IPS-18a (cell line): ENCODE measurements around the gene PPDPF.

Experiments used
- H3K27ac ChIP-seq: one replicate; pipeline ENCODE4 v1.5.1; 2013; ENCODE audit warnings: low read length
- H3K27me3 ChIP-seq: one replicate; pipeline ENCODE4 v1.6.1; 2013; ENCODE audit warnings: mild to moderate bottlenecking, low read length; ENCODE audit not compliant: control insufficient read depth, insufficient read depth
- H3K36me3 ChIP-seq: one replicate; pipeline ENCODE4 v1.6.1; 2013; ENCODE audit warnings: low read depth, low read length; ENCODE audit not compliant: control insufficient read depth
- H3K4me1 ChIP-seq: one replicate; pipeline ENCODE4 v1.6.1; 2013; ENCODE audit warnings: low read depth, low read length; ENCODE audit not compliant: control insufficient read depth
- H3K4me3 ChIP-seq: one replicate; pipeline ENCODE4 v1.5.1; 2013; ENCODE audit warnings: low read length
- H3K9ac ChIP-seq: one replicate; pipeline ENCODE4 v1.6.1; 2013; ENCODE audit warnings: mild to moderate bottlenecking, low read length, moderate library complexity
- H3K9me3 ChIP-seq: one replicate; pipeline ENCODE4 v1.6.1; 2013; ENCODE audit warnings: low read depth, low read length; ENCODE audit not compliant: control insufficient read depth

The PPDPF gene

DNA sequence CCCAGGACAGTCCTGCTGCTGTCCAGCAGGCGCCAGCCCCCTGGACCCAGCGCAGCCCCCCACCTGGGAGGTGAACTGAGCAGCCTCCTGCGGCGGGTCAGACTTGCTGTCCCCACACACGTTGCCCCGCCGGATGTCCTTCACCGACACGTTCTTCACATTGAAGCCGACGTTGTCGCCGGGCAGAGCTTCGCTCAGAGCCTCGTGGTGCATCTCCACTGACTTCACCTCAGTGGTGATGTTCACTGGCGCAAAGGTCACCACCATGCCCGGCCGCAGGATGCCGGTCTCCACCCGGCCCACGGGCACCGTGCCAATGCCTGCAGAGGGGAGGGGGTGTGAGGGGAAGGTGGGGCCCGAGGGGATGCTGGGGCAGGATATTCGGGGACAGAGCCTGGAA lies 30.1 kb upstream of the PPDPF start:
- Histone ChIP-seq H3K27me3 (peaks cover 45% of the 10 kb centered on the region), H3K9me3 (no peaks in the 10 kb centered on the region), H3K4me3 (no peak overlapping the region), H3K4me1 (no peaks in the 10 kb centered on the region), H3K9ac (no peak overlapping the region), H3K27ac (no peak overlapping the region), H3K36me3 (no peaks in the 10 kb centered on the region)

DNA sequence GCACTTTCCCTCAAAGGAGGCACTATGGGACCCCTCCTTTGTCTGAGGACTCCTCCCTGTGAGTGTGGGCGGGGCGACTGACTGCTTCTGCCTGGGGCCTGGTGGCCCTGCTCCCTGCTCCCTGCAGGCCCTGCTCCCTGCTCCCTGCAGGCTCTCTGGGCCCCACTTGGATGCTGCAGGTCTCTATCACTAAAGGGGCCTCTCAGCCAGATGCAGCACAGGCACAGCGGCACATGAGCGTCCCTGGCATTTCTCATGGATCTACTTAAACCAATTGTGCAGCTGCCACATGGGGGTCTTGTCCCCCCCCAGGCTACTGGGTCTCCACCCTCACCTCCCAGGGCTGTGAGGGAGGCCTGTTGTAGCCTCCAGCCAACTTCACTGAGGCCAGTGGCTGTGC lies 29.5 kb upstream of the PPDPF start:
- Histone ChIP-seq H3K36me3 (no peaks in the 10 kb centered on the region), H3K9ac (no peak overlapping the region)

DNA sequence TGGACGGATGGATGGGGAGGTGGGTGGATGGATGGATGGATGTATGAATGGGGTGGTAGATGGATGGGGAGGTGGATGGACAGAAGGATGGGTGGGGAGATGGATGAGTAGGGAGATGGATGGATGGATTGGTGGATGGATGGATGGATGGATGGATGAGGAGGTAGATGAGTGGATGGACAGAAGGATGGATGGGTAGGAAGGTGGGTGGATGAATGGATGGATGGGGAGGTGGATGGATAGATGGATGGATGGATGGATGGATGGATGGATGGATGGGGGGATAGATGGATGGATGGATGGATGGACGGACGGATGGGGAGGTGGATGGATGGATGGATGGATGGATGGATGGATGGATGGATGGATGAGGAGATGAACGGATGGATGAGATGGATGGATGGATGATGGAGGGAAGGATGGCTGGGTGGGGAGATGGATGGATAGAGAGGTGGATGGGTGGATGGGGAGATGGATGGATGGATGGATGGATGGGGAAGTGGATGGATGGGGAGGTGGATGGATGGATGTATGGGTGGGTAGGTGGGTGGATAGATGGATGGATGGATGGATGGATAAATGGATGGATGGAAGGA lies 28.8 kb upstream of the PPDPF start:
- Histone ChIP-seq H3K4me1 (no peaks in the 10 kb centered on the region), H3K27me3 (peaks cover 58% of the 10 kb centered on the region), H3K9me3 (no peaks in the 10 kb centered on the region), H3K27ac (no peak overlapping the region), H3K4me3 (no peak overlapping the region), H3K9ac (no peak overlapping the region), H3K36me3 (no peaks in the 10 kb centered on the region)

More for the DNA sequence above, 29.5 kb upstream of the PPDPF start:
- Histone ChIP-seq H3K9me3 (no peaks in the 10 kb centered on the region), H3K27ac (no peak overlapping the region), H3K27me3 (peaks cover 52% of the 10 kb centered on the region), H3K4me1 (no peaks in the 10 kb centered on the region), H3K4me3 (no peak overlapping the region)

DNA sequence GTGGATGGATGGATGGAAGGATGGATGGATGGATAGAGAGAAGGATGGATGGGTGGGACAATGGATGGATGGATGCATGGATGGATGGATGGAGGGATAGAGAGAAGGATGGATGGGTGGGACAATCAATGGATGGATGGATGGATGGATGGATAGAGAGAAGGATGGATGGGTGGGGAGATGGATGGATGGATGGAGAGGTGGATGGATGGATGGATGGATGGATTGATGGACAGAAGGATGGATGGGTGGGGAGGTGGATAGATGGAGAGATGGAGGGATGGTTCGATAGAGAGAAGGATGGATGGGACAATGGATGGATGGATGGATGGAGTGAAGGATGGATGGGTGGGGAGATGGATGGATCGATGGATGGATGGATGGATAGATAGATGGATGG lies 28.0 kb upstream of the PPDPF start:
- Histone ChIP-seq H3K9me3 (no peaks in the 10 kb centered on the region), H3K36me3 (no peaks in the 10 kb centered on the region), H3K4me1 (no peaks in the 10 kb centered on the region), H3K27me3 (peaks cover 60% of the 10 kb centered on the region), H3K9ac (no peak overlapping the region), H3K27ac (no peak overlapping the region), H3K4me3 (no peak overlapping the region)

DNA sequence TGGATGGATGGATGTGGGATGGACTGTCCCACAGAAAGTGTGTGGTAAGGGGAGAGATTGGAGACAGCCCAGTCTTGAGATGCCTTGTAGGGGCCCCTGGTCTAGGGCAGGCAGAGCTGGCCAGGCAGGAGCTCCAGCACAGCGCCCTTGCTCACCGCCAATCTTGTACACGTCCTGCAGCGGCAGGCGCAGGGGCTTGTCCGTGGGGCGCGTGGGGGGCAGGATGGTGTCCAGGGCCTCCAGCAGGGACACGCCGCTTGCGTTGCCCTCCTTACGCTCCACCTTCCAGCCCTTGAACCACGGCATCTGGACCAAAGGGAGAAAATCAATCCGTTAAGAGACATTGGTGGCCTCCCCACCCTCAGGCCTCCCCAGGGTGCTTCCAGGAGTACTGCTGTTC lies 27.6 kb upstream of the PPDPF start:
- Histone ChIP-seq H3K4me1 (no peaks in the 10 kb centered on the region), H3K27ac (no peak overlapping the region), H3K27me3 (peaks cover 60% of the 10 kb centered on the region), H3K9ac (no peak overlapping the region), H3K4me3 (no peak overlapping the region), H3K9me3 (no peaks in the 10 kb centered on the region), H3K36me3 (no peaks in the 10 kb centered on the region)

DNA sequence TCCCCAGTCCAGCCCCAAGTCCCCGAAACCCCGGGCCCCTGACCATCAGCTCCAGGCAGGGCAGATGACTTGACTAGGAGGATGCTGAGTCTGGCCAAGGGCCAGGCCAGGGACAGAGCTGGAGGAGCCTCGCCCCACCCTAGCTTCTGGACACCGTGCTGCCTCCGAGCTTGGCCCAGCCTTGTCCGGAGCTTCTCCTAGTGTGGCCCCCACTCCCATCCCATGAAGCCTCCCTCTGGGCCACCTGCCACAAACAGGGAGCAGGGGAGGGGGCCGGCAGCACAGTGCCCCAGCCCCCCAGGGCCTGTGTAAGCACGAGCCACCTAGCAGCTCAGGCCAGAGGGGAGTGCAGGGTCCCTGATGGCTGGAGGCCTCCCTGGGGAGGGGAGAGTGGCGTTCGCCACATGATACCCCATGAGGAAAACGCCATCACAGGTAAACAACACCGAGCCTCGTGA lies 27.0 kb upstream of the PPDPF start:
- peaks cover 62% of the 10 kb centered on the region for H3K27me3 ChIP-seq
- H3K4me3 ChIP-seq: no peak overlapping the region
- H3K9ac ChIP-seq: no peak overlapping the region
- no peak overlapping the region for H3K27ac ChIP-seq
- H3K9me3 ChIP-seq: no peaks in the 10 kb centered on the region
- H3K36me3 ChIP-seq: no peaks in the 10 kb centered on the region
- H3K4me1 ChIP-seq: no peaks in the 10 kb centered on the region

DNA sequence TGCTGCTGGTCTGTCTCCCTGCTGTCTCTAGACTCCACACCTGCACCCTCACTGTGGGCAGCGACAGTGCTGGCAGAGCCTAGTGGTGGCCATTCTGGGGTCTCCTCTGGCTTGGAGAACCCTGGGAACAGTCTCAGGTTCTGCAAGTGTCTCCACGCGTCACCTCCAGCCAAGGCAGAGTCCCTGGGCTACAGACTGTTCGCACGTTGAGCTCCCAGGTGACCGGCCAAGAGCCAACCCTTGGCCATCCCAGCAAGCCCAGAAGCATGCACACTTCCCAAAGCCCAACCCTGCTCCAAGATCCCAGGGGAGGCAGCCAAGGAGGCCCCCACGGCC lies 26.5 kb upstream of the PPDPF start:
- no peaks in the 10 kb centered on the region for H3K4me1 ChIP-seq
- H3K27me3 ChIP-seq: peaks cover 58% of the 10 kb centered on the region
- H3K9me3 ChIP-seq: no peaks in the 10 kb centered on the region
- H3K4me3 ChIP-seq: no peak overlapping the region
- H3K36me3 ChIP-seq: no peaks in the 10 kb centered on the region
- no peak overlapping the region for H3K9ac ChIP-seq
- H3K27ac ChIP-seq: no peak overlapping the region

DNA sequence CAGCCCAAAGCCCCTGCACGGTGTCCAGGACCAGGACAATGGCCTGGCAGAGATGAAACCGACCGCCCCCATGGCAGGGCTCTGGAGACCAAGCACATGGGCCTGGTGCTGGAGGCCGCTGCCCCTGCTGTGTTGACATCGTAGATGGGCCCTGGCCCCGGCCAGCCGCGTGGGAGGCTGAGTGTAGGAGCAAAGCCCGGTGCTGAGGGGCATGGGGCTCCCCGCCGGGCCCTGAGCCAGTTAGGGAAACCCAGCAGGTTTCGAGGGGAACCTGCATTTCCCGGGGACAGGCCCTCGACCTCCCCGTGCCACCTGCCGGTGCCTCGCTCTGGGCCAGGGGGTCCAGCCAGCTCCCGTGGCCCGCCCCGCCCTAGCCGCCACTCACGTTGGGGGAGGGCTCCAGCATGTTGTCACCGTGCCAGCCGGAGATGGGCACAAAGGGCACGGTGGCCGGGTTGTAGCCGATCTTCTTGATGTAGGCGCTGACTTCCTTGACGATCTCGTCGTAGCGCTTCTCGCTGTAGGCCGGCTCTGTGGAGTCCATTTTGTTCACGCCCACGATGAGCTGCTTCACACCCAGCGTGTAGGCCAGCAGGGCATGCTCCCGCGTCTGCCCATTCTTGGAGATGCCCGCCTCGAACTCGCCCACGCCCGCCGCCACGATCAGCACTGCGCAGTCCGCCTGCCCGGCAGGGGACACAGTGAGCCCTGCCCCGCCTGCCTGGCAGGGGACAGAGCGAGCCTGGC lies 26.0 kb upstream of the PPDPF start:
- no peak overlapping the region for H3K27ac ChIP-seq
- H3K9me3 ChIP-seq: no peaks in the 10 kb centered on the region
- H3K9ac ChIP-seq: no peak overlapping the region
- H3K4me1 ChIP-seq: no peaks in the 10 kb centered on the region
- H3K27me3 ChIP-seq: peaks cover 57% of the 10 kb centered on the region
- H3K4me3 ChIP-seq: no peak overlapping the region
- no peaks in the 10 kb centered on the region for H3K36me3 ChIP-seq

DNA sequence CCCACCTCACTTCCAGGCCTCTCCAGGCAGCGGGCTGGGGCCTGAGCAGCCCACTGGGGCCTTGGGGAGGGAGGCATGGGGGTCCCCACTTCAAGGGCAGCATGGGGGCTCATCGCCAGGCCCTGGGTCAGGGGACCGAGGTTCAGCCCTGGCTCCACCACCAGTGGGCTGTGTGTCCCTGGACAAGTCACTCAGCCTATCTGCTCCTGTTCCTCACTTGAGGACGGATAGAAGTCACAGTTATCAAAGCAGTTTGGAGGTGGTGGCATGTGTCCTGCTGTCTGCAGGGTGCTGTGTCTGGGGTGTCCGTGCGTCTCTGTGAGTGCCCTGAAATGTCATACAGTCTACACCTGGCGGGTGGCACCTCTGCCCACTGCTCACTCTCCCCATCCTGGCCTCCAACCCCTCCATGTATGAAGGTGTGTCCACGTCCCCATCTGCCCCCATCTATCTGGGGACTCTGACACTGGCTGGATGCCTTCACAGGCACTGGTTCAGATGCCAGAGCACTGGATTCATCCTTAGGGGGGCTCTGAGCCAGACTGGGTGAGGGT lies 25.3 kb upstream of the PPDPF start:
- Histone ChIP-seq H3K4me1 (no peaks in the 10 kb centered on the region), H3K27me3 (peaks cover 57% of the 10 kb centered on the region), H3K9ac (no peak overlapping the region), H3K27ac (no peak overlapping the region), H3K36me3 (no peaks in the 10 kb centered on the region), H3K4me3 (no peak overlapping the region), H3K9me3 (no peaks in the 10 kb centered on the region)

DNA sequence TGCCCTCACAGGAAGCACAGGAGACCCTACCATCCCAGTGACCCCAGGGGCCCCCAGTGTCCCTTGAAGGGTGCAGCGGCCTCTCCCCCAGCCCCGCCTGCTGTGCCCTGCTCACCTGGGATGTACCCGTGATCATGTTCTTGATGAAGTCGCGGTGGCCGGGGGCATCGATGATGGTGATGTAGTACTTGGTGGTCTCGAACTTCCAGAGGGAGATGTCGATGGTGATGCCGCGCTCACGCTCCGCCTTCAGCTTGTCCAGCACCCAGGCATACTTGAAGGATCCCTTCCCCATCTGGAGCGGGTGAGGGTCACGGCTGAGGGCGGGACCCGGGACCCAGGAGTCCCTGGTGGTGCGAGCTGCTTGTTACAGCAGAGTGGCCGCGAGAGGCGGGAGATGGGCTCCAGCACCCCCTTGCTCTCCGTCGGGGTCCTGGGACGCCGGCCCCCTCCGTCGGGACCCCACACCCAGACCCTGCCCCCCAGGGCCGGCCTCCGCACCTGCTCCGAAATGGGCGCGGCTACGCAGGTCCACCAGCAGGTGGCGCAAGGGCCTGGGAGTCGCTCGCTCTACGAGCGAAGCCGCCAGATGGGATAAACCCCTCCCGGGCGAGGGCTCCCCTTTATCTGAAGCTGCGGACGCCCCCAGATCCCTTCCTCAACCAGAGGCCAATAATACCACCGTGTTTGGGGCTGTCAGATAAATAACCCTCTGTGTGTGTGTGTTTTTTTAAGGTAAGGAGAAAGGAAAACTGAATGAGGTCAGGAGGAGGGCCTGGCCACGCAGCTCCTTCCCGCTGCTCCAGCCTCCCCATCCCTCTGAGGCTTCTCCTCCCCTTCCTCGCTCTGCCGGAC lies 24.6 kb upstream of the PPDPF start:
- H3K27ac ChIP-seq: no peak overlapping the region

DNA sequence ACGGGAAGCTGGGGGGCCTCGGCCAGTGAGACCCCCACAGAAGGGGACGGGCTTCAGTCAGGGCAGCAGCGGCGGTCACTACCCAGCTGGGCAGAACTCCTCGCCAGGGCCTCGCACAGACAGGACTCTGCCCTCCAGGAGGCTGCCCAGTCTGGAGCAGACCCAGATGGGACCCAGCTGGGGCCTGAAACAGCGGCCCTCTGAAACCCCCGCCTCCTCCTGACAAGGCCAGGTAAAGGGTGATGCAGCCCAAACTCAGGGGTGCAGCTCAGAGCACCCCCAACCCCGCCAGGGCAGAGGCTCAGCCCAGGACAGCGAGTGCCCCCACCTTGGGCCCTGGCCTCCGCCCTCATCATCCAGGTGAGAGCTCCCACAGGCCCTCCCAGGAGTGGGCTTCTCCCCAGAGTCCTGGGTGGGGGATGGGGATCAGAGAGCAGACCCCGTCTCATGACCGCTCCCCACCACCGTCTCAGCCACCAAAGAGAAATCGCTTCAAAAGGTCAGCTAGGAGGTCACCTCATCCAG lies 23.9 kb upstream of the PPDPF start:
- Histone ChIP-seq H3K36me3 (no peaks in the 10 kb centered on the region), H3K27me3 (peaks cover 55% of the 10 kb centered on the region), H3K4me3 (peak overlapping the region; percentile 31), H3K9ac (no peak overlapping the region), H3K4me1 (no peaks in the 10 kb centered on the region), H3K9me3 (no peaks in the 10 kb centered on the region), H3K27ac (no peak overlapping the region)

More for the DNA sequence above, 24.6 kb upstream of the PPDPF start:
- H3K4me1 ChIP-seq: no peaks in the 10 kb centered on the region
- H3K4me3 ChIP-seq: peak overlapping the region; percentile 31
- no peak overlapping the region for H3K9ac ChIP-seq
- H3K27me3 ChIP-seq: peaks cover 57% of the 10 kb centered on the region
- no peaks in the 10 kb centered on the region for H3K36me3 ChIP-seq
- H3K9me3 ChIP-seq: no peaks in the 10 kb centered on the region
